ENCODE results near the gene LHFPL2.

GRCh38 chr5:78473751-78474150 is 174.8 kb downstream of the LHFPL2 start:
- TF ChIP-seq ZNF274 (IDR thresholded peaks at IDR 0.05; ENCODE audit: low read depth, low read length) = no peak
- no peak for TF ChIP-seq SUZ12 (IDR thresholded peaks at IDR 0.05; ENCODE audit: extremely low read depth, insufficient read depth, insufficient read length)
- TF ChIP-seq YY1 (IDR thresholded peaks at IDR 0.05; ENCODE audit: insufficient read depth, insufficient read length) = no peak
